Measurements from ENCODE around the gene EVX1. TPM values are rescaled to one million over a fixed set of nuclear protein-coding genes. Genes with fewer than 3 reads are reported as not detected.

Gene EVX1
- total and polyA plus RNA-seq, 2 of the 8 experiments (the other 6 are each of a cell fraction or from before 2014, with no cell fraction given), result not detected

DNA sequence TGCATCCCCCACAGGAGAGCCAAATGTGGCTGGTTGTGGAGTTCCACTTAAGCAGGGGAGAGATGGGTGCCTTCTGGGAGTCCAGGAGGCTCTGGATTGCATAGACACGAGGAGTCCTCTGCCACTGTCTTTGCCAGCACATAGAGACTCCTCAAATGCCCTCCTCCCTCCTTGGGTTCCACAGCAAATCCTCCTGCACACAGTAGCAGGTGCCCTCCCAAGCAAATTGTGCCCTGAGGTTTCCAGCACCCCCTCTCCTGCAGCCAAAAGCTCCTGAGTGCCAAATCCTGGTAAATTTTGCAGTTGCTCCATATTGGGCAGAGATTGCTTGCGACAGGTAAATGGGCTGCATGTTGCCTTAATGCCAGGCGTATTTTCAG lies 5.8 kb downstream of the EVX1 start:
- Histone ChIP-seq H3K23me2 (ENCODE audit: low read depth, low read length) (peaks cover 2% of the 10 kb centered on the region; the same call in 1 of the 2 replicates), H2BK120ac (replicated peaks; ENCODE audit: low read depth, low read length) (no peak overlapping the region), H3K4me2 (ENCODE audit: insufficient read depth in 1 of 2, low read depth in 2 of 2, low read length in 2 of 2) (no peak overlapping the region), H2AK5ac (ENCODE audit: low read depth, low read length) (no peak overlapping the region), H2AFZ (ENCODE audit: low read length) (no peak overlapping the region), H4K91ac (replicated peaks; ENCODE audit: insufficient read length, low read length) (no peak overlapping the region), H2BK12ac (ENCODE audit: low read depth, low read length) (no peak overlapping the region), H3K9ac (replicated peaks in 1 of 4; ENCODE audit: extremely low read depth in 1 of 4, low read depth in 3 of 4, low read length in 3 of 4) (no peak overlapping the region), H3K27ac (ENCODE audit: low read depth, low read length) (no peak overlapping the region), H3K14ac (ENCODE audit: insufficient read length) (no peak overlapping the region), H3K4me3 (ENCODE audit: extremely low read depth in 1 of 4, insufficient read depth in 2 of 4, low read depth in 3 of 4, low read length in 4 of 4) (no peak overlapping the region), H3K56ac (replicated peaks; ENCODE audit: insufficient read length, low read depth, low read length) (no peak overlapping the region), H3K27me3 (replicated peaks in 1 of 4; ENCODE audit: control insufficient read depth in 3 of 4, extremely low read depth in 1 of 4, insufficient read depth in 3 of 4, low read length in 3 of 4) (peaks cover 100% of the 10 kb centered on the region in 4 experiments), H3K79me2 (ENCODE audit: control insufficient read depth in 1 of 2, insufficient read depth in 2 of 2, low read length in 2 of 2) (no peaks in the 10 kb centered on the region), H2BK15ac (ENCODE audit: low read length) (no peak overlapping the region), H3K4ac (replicated peaks; ENCODE audit: insufficient read length, low read depth, low read length) (no peak overlapping the region), H3K36me3 (ENCODE audit: control insufficient read depth in 2 of 4, insufficient read depth in 4 of 4, low read length in 3 of 4) (peaks cover 0 to 20% (median 0%) of the 10 kb centered on the region in 4 experiments; a peak in 1 of 8 replicates), H3K18ac (ENCODE audit: extremely low read depth, low read length) (no peak overlapping the region), H2BK5ac (ENCODE audit: low read depth, low read length) (no peak overlapping the region), H3K23ac (ENCODE audit: insufficient read length) (no peak overlapping the region), H3K9me3 (ENCODE audit: insufficient read depth in 2 of 2, low read depth in 1 of 2, low read length in 1 of 2) (no peaks in the 10 kb centered on the region), H3K4me1 (replicated peaks in 1 of 4; ENCODE audit: control insufficient read depth in 3 of 4, insufficient read depth in 4 of 4, low read length in 3 of 4) (peaks cover 0 to 36% (median 18%) of the 10 kb centered on the region in 4 experiments; a peak in 6 of 7 replicates), H2BK20ac (ENCODE audit: low read length) (no peak overlapping the region), H4K8ac (ENCODE audit: extremely low read depth, insufficient read depth, low read length) (no peak overlapping the region), H4K20me1 (replicated peaks in 1 of 2; ENCODE audit: control insufficient read depth in 1 of 2, insufficient read depth in 2 of 2, low read length in 2 of 2) (peaks cover 27 to 49% of the 10 kb centered on the region in 2 experiments), H4K5ac (ENCODE audit: insufficient read length, low read depth, low read length) (no peak overlapping the region), H3K79me1 (ENCODE audit: low read depth, low read length) (no peaks in the 10 kb centered on the region)
- DNase-seq (ENCODE audit: low read depth in 1 of 2, low spot score in 2 of 2) (no peak), FAIRE-seq (no peak)
- POLR2A ChIA-PET (ENCODE audit: partially characterized antibody), result interaction anchor here (1.2 kb wide), 1 partner anchor 64 kb away, joined by 3 read pairs; no protein-coding TSS in a partner anchor
- TF ChIP-seq EGR1 (IDR thresholded peaks at IDR 0.05; ENCODE audit: borderline replicate concordance, low read depth, low read length) (no peak), PHF8 (conservative IDR thresholded peaks at IDR 0.05; ENCODE audit: low read depth, low read length) (no peak)
- 55% methylated on average over 3 of the region's 3 CpGs; no CpG with 5 or more reads in 1 of the 2 experiments for WGBS, 2 experiments (ENCODE audit: extremely low coverage in 1 of 2, insufficient coverage in 1 of 2, insufficient read length in 1 of 2, insufficient replicate concordance in 2 of 2, low coverage in 1 of 2, low lambda C conversion rate in 2 of 2, missing lambda C conversion rate in 1 of 2)
- CTCF ChIA-PET (ENCODE audit: partially characterized antibody), result interaction anchor here (1.0 to 2.7 kb wide), 7 partner anchors 31 to 140 kb away, joined by 3 to 14 read pairs (median 4); partner anchors contain the start of gene HOXA3

Measured in H1 (cell line).